Fibroblast of mammary gland (primary cell): Measurements from ENCODE around the gene NOS1AP.

Experiments
- DNase-seq: peaks from one replicate; pipeline ENCODE4 v3.0.0-alpha.2; 2010; ENCODE audit warnings: low read depth
- H3K4me3 ChIP-seq: 2 replicates; pipeline ENCODE4 v1.5.1; 2011; ENCODE audit warnings: low read depth, mild to moderate bottlenecking, low read length, moderate library complexity; ENCODE audit not compliant: control insufficient read depth
- TF ChIP-seq, protein P1 (sequence below): conservative IDR thresholded peaks from 2 replicates; pipeline ENCODE4 v1.5.1; 2011; ENCODE audit warnings: low read depth, low read length, inconsistent platforms; ENCODE audit not compliant: control insufficient read depth, insufficient read depth

Gene NOS1AP

DNA sequence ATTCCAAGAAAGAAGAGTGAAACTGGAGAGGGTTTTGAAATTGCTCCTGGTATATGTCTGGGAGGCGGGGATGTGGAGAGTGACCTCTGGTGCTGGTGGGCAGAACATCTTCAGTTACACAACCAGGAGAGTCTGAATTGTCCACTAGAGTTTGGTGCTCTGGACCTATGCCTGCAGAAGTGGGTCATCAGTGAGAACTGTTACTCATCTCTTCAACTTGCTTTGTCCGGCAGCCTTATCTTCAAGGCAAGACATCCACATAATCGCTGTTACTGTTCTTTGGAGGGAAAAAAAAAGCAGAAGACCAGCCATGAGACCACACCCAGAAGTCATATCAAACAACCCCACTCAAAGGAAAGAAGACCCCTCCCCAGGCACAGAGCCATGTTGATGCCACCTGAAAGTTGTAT is 327.6 kb downstream of the NOS1AP start:
- DNase-seq: peak; percentile 89
- TF ChIP-seq, protein P1, sequence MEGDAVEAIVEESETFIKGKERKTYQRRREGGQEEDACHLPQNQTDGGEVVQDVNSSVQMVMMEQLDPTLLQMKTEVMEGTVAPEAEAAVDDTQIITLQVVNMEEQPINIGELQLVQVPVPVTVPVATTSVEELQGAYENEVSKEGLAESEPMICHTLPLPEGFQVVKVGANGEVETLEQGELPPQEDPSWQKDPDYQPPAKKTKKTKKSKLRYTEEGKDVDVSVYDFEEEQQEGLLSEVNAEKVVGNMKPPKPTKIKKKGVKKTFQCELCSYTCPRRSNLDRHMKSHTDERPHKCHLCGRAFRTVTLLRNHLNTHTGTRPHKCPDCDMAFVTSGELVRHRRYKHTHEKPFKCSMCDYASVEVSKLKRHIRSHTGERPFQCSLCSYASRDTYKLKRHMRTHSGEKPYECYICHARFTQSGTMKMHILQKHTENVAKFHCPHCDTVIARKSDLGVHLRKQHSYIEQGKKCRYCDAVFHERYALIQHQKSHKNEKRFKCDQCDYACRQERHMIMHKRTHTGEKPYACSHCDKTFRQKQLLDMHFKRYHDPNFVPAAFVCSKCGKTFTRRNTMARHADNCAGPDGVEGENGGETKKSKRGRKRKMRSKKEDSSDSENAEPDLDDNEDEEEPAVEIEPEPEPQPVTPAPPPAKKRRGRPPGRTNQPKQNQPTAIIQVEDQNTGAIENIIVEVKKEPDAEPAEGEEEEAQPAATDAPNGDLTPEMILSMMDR: peak; percentile 31
- H3K4me3 ChIP-seq: no peak overlapping the region

DNA sequence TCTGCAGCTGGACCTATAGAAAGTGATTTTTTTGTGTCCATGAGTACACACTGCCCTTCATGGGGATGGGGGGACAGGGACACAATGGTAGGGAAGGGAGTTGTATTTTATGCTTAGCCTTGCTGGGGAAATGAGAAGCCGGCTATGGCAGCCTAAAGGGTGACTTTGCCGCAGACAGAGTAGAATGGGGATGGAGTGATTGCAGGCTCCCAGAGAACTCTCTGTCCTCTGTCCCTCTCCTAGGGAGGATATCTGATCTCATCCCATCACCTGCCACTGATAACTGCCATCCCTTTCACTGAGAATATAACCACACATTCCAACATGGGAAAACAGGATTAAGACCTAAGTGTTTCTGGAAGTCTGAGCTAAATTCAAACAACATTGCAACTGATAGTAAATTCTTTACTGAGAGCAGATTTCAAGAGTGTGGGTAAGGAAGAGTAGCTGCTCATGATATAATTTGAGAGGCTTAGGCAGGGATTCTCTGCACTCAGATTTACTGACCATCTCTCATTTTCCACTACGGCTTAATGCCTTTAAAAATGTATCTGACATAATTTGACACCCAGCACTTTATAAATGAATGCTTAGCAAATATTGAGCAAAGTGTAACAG is 328.6 kb downstream of the NOS1AP start:
- TF ChIP-seq, protein P1: no peak
- DNase-seq: no peak
- no peak overlapping the region for H3K4me3 ChIP-seq

DNA sequence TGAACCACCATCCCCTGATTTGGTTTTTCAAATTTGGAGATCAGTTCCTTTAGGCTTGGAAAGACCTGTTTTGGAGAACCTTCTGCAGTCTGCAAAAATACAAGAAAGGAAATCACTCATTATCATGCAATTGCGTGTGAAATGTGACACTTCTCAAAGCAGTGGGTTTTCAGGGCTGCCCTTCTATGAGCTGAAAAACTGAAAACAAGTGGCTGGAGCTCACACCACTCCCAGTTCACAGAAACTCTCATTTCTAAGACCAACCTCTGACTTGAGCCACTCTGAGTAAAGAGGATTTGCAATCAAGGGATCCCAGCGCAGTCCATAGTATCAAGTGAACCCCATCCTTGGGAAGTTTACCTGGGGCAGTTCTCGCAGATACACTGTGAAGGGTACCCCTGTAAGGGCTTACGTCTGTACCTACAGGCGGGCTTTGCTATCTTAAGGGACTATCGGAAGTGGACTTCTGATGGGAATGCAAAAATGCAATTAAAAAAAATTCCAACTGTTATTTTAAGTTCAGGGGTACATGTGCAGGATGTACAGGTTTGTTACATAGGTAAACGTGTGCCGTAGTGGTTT is 329.6 kb downstream of the NOS1AP start:
- TF ChIP-seq, protein P1: no peak
- DNase-seq: no peak
- H3K4me3 ChIP-seq: no peak overlapping the region

DNA sequence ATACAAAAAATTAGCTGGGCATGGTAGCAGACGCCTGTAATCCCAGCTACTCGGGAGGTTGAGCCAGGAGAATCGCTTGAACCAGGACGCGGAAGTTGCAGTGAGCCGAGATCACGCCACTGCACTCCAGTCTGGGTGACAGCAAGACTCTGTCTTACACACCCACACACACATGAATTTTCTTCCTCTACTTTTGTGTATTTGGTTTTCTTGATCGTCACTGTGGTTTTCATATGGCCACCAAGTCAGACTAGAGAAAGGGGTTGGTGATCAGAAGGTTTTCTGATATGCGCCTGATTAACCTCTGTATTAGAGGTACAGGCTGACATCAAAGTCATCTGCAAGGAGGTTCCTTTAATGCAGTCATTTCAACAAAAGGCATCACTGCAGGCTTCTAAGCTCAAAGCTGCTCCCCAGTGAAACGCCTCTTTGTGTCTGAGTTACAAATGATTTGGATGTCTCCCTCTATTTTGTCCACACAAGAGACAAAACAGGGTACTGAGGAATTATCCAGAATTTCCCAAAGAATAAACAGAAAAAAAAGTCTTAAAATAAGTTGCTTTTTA is 331.4 kb downstream of the NOS1AP start:
- DNase-seq: no peak
- no peak overlapping the region for H3K4me3 ChIP-seq
- TF ChIP-seq, protein P1: no peak

DNA sequence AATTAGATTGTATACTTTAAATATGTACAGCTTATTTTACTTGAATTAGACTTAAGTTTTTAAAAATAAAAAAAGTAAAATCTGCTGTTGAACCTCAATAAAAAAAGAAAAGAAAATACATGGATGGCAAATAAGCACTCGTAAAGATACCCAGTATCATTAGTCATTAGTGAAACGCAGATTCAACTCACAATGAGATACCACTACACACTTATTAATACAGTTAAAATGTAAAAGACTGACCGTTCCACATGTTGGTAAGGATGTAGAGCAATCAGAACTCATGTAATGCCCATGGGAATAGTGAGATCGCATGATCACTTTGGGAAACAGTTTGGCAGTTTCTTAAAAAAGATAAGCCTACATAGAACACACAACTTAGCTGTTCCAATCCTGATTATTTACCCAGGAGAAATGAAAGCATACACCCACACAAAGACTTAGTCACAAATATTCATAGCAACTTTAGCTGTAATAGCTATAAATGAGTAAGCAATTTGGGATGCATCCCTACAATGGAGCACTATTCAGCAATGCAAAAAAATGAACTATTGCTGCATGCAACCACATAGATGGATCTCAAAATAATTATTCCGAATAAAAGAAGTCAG is 335.2 kb downstream of the NOS1AP start:
- peak; percentile 90 for DNase-seq
- peak overlapping the region; percentile 11 for H3K4me3 ChIP-seq
- TF ChIP-seq, protein P1: no peak

DNA sequence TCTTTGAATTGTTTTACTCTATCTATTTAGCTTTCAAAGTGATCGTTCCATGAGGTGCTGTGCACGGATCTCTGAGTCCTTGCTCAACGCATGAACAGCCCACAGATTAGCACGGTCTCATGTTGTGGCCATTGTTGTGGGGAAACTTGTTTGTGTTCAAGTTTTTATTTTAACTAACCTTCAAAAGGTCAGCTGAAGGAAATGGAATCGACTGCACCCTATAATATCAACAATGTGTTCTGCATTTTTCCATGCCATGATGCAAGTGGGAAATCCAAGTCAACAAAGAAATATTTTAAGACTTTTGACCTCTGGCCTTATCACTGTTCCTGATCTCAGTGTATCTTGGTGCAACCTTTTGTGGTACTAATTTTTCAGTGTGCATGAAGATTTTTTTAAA is 336.3 kb downstream of the NOS1AP start:
- no peak overlapping the region for H3K4me3 ChIP-seq
- TF ChIP-seq, protein P1: no peak
- no peak for DNase-seq
